Caki2 (cell line): ENCODE results near the gene SLC16A1. TPM values are rescaled to one million over a fixed set of nuclear protein-coding genes. Genes with fewer than 3 reads are reported as not detected.
"Not testable (repeated sequence)": the region's sequence is repeated elsewhere in the genome, so short reads cannot be mapped to it uniquely, and the experiment has no call there.

Source experiments
- DNase-seq: peaks from one replicate; pipeline ENCODE4 v3.0.0-alpha.2; 2015; ENCODE audit warnings: low read depth
- in situ Hi-C: cut with HindIII; loops from 2 replicates; pipeline ENCODE4 v1.10.0; 2016; ENCODE audit warnings: low sequenced_read_pairs, low pct_unique_long_range_greater_than_20kb, mixed read lengths
- total RNA-seq: library from RNA; depleted of rRNA; stranded (reverse); fragments of >200 nt; shearing (Covaris generic); gene quantifications from 2 replicates; pipeline ENCODE4 v1.2.3, GENCODE V29; 2014; ENCODE audit warnings: low replicate concordance

The SLC16A1 gene
- total RNA-seq, 1 experiment from 2014 or later: 29.8 TPM

GRCh38 chr1:112981426-112981825 is 25.4 kb upstream of the SLC16A1 start:
- in situ Hi-C loops: no loop called here
- DNase-seq: no peak

GRCh38 chr1:112975336-112975735 is 19.3 kb upstream of the SLC16A1 start:
- no peak for DNase-seq
- in situ Hi-C loops: no loop called here

- no peak for DNase-seq
- in situ Hi-C loops: no loop called here
These were observed 18.6 kb upstream of the SLC16A1 start for GRCh38 chr1:112974646-112975045.

GRCh38 chr1:112973788-112974187 is 17.8 kb upstream of the SLC16A1 start:
- in situ Hi-C loops: no loop called here
- no peak for DNase-seq

- no peak for DNase-seq
- in situ Hi-C loops: no loop called here
These were observed 15.0 kb upstream of the SLC16A1 start for GRCh38 chr1:112971006-112971405.

GRCh38 chr1:112964347-112964746 is 8.4 kb upstream of the SLC16A1 start:
- in situ Hi-C loops: no loop called here
- no peak for DNase-seq

GRCh38 chr1:112961072-112961471 is 5.1 kb upstream of the SLC16A1 start:
- DNase-seq: no peak
- in situ Hi-C loops: no loop called here

GRCh38 chr1:112960384-112960783 is 4.4 kb upstream of the SLC16A1 start:
- in situ Hi-C loops: no loop called here
- DNase-seq: no peak

GRCh38 chr1:112958236-112958635 is 2.2 kb upstream of the SLC16A1 start:
- DNase-seq, in situ Hi-C loops: not testable (repeated sequence)

GRCh38 chr1:112957133-112957812 is 1.3 kb upstream of the SLC16A1 start:
- in situ Hi-C loops: no loop called here

GRCh38 chr1:112956544-112957132 is 642 bp upstream of the SLC16A1 start:
- no peak for DNase-seq
- in situ Hi-C loops: no loop called here

More at GRCh38 chr1:112957133-112957812, 1.3 kb upstream of the SLC16A1 start:
- peak; percentile 77 for DNase-seq

GRCh38 chr1:112954945-112955772 is 837 bp downstream of the SLC16A1 start:
- peak; percentile 74 for DNase-seq
- in situ Hi-C loops: no loop called here

GRCh38 chr1:112954017-112954650 is 1.9 kb downstream of the SLC16A1 start:
- in situ Hi-C loops: no loop called here

GRCh38 chr1:112950426-112950825 is 5.6 kb downstream of the SLC16A1 start:
- in situ Hi-C loops: no loop called here
- DNase-seq: no peak

More at GRCh38 chr1:112954017-112954650, 1.9 kb downstream of the SLC16A1 start:
- no peak for DNase-seq

- DNase-seq: no peak
- in situ Hi-C loops: no loop called here
These were observed 9.3 kb downstream of the SLC16A1 start for GRCh38 chr1:112946683-112947082.

- in situ Hi-C loops: no loop called here
These were observed 16.2 kb downstream of the SLC16A1 start for GRCh38 chr1:112939810-112940209.

GRCh38 chr1:112938210-112938609 is 17.8 kb downstream of the SLC16A1 start:
- in situ Hi-C loops: no loop called here
- no peak for DNase-seq

More at GRCh38 chr1:112939810-112940209, 16.2 kb downstream of the SLC16A1 start:
- DNase-seq: no peak

- in situ Hi-C loops: no loop called here
- DNase-seq: no peak
These were observed 18.5 kb downstream of the SLC16A1 start for GRCh38 chr1:112937495-112937894.

- in situ Hi-C loops: no loop called here
These were observed 18.9 kb downstream of the SLC16A1 start for GRCh38 chr1:112937070-112937469.

More at GRCh38 chr1:112937070-112937469, 18.9 kb downstream of the SLC16A1 start:
- no peak for DNase-seq
